Stimulated activated CD8-positive, alpha-beta memory T cell treated with anti-CD3 and anti-CD28 coated beads, Interleukin-4, amount 100 ng/mL, for 24 hours (primary cell): ENCODE measurements around the gene RHOBTB3.
A peak's percentile ranks its signal among the peaks of the same experiment; 100 is the strongest.

ENCODE experiments used
- DNase-seq: peaks from one replicate; pipeline ENCODE4 v3.0.0-alpha.2; 2020; ENCODE audit warnings: low read depth

The RHOBTB3 gene

GRCh38 chr5:95768731-95769130 lies 37.6 kb downstream of the RHOBTB3 start:
- DNase-seq = no peak

GRCh38 chr5:95770830-95771708 lies 39.9 kb downstream of the RHOBTB3 start:
- no peak for DNase-seq

GRCh38 chr5:95771892-95772291 lies 40.8 kb downstream of the RHOBTB3 start:
- DNase-seq = no peak

DNA sequence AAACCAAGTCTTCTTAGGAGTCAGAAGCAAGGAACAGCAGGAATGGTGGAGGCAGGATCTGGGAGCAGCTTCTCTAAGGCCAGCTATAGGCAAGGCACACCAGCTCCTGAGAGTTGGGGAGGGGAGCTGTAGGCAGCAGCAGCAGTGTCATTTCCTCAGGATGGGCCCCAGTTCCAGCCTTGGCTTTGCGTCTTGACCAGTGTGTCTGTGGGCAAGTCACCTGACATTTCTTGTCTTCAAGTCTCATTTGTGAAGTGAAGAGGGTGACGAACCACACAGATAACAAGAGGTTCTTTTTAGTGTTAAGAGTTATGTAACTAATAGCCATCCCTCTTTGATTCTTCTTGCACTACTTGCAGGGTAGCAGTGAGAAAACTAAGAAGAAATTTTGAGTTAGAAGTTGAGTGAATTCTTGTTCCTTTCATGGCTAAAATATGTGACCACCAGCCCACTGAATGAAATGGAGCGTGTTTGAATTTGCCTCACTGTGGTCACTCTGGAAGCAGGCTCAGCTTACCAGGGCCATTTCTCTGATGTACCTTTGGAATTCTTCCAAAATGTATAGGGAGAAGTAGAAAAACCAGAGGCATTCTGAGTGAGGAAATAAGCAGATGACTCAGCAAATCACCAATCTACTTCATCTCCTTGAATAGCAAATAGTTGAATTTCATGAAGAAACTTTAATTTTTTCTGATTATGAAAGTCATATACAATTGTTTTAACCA lies 42.4 kb downstream of the RHOBTB3 start:
- DNase-seq = no peak

DNA sequence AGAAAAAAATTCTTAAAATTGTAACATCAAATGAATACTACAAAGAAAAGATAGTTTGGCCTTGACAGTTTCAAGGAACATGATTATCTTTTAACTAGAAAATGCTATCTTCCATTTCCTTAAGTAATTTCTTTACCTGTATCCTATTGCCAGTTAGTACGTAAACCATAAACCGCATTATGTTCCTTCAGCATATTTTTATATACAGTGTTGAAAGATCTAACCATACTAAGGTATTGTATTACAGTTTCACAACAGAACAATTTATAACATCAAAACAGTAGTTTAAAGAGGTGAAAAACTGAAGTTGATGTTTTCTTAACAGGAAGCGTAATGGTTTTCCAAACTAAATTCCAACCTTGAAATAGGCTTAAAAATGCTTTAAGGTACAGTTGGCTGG lies 46.3 kb downstream of the RHOBTB3 start:
- no peak for DNase-seq

GRCh38 chr5:95778713-95779436 lies 47.7 kb downstream of the RHOBTB3 start:
- DNase-seq = no peak

- no peak for DNase-seq
These were observed 48.5 kb downstream of the RHOBTB3 start for GRCh38 chr5:95779611-95780010.

- DNase-seq = no peak
These were observed 49.5 kb downstream of the RHOBTB3 start for GRCh38 chr5:95780597-95780996.

DNA sequence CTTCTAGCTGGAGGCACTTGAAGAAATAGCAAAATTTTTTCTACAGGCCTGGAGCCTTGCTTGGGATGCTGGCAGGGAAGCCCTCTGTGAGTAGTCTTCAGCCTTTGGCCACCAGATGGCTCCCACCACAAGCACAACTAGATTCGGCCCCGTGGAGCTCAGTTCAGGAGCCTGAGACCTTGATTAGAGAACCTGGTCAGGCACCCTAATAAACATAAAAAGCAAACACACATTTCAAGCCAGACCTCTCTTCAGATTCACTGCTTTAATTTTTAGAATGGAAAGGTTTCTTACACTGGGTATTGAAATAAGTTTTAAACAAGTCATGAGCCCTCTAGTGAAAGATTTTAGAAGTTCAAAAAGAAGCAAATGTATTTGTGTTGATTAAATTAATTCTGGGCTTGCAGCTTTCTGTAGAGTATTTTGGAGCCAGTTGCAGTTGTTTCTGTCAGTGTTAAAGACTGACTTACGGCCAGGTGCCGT lies 50.0 kb downstream of the RHOBTB3 start:
- DNase-seq = peak; percentile 36

- no peak for DNase-seq
These were observed 51.0 kb downstream of the RHOBTB3 start for GRCh38 chr5:95782181-95782580.

GRCh38 chr5:95783661-95784060 lies 52.5 kb downstream of the RHOBTB3 start:
- DNase-seq = no peak

DNA sequence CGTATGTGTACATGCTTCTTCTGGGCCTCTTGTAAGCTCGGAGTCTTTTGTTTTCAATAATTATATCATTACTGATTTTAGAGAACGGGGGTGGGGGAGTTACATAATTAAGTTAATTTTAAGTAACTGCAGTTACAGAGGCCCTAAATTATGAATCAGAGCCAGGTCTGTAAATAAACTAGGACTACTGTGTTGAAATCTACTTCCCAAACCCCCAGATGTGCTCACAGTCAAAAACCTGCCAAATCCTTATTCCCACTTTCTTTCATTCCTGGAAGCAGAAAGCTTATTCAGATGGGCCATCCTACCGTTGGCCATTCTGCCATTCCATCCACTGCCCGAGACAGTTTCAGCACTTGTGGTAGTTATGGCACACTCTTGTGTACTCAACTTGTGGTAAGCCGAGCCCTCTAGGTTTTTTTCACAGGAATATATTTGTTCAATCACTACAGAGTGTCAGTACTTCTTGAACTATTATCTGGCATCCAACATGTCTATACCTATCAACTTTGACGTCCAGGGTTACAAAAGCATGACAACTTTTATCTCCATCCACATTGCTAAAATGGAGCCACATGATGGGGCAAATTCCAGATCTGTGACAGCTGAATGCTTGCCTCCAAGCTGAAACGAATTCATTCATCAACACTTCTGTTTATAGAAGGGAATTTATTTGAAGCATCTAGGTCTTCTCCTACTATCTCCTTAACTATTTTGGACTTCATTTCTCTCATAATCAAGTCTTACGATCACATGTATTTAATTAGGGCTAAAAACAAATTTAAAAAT lies 53.6 kb downstream of the RHOBTB3 start:
- no peak for DNase-seq

DNA sequence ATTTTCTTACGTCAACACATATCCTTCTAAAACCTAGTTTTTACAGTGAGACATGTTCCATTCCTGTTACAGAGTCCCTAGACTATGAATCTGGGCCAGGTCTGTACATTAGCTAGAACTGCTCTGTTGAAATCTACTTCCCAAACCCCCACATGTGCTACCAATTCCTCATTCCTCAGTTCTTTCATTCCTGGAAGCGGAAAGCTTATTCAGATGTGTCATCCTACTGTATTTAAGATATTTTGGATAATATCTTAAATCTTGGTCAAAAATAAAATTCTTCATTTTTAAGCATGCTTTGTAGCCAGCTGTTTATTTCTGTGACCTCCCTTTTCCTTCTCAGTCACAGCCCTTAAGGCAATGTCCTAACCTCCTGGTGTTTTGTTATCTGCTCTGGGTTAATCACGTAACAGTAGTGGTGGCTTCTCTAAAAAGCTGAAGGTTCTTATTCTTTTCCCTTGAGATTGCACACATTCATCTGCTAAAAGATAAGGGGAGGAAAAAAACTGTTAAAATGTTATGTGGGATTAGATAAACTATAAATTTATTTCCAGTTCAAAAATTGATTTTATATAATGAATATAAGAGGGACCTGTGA lies 55.8 kb downstream of the RHOBTB3 start:
- no peak for DNase-seq

DNA sequence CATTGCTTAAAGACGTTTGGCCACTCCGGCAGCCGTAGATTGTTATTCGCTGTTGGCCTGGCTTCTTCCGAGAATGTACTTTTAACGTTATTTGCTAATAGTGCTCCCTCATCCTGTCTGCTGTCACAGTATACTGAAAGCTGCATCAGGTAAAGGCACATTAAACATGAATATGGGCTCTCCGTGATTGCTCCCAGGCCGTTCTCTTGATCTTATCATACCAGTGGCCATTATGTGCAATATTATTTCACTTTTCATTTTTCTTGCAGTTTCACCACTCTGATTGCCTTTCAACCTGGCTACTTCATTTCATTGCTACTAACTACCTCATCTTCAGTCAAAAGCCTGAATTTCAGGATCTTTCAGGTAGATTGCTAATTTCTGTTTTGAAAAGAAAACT lies 57.4 kb downstream of the RHOBTB3 start:
- no peak for DNase-seq

DNA sequence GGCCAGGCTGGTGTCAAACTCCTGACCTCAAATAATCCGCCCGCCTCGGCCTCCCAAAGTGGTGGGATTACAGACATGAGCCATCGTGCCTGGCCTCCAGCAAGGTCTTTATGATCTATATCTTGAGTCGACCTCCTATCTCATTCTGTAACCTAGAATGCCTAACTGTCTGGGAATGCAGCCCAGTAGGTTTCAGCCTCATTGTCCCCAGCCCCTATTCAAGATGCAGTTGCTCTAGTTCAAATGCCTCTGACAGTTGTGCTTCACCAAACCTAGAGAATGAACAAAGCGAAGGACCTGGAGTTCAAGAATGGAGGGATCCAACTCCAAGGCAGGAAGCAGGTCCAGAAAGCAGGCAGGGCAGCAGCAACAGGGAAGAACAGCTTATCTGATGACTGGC lies 60.6 kb downstream of the RHOBTB3 start:
- no peak for DNase-seq

DNA sequence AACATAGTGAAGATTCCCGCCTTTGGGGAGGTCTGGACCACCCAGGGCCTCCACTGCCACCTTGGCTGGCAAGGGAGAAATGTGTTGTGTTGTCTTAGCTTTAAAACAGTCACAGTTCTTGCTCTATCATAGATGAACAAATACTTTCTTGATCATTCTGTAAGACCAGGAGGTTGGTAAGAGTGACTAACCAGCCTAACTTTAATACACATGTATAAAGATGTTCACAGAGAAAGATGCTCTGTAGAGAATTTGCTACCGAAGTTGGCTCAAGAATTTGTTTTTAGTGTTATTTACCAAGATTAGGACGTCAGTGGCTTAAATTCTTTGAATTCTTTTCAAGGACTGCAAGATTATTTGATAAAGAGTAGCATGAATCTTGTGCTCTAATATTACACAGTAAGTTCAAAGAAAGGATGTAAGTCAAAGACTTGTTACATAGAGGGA lies 63.0 kb downstream of the RHOBTB3 start:
- no peak for DNase-seq

DNA sequence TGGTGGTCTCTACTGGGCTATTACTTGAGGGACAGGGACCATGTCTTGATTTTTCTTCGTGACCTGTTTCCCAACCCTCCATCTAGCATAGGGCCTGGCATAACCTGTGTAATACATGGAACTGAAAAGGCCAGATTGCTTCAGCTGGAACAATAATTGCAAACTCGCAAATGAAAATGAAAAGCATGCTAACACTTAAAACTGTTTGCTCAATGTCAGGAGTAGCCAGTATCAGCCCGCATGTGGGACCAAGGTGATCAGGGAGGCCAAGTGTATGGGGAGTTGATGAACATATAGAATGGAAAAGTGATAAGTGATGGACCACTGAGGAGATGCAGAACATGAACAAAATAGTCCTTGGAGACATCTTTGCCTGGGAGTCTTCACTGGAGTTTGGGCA lies 66.2 kb downstream of the RHOBTB3 start:
- no peak for DNase-seq

DNA sequence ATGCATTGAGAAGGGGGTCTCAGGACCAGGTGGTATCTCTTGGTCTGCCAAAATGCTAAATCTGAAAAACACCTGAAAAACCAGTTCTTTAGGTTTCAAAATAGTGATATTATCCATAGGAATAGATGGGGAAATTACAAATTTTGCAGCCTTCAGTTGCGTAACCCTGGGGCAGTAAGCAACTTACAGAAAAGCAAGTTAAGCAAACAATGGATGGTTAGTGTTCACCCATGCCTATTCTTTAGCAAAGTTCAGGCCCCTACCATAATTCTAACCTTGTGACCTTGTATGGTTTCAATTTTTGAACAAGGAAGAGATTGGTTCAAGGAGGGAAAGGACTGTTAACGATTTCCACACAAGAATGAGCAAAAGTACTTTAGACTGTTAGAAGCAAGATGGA lies 66.9 kb downstream of the RHOBTB3 start:
- no peak for DNase-seq

GRCh38 chr5:95798545-95798944 lies 67.4 kb downstream of the RHOBTB3 start:
- DNase-seq = no peak

DNA sequence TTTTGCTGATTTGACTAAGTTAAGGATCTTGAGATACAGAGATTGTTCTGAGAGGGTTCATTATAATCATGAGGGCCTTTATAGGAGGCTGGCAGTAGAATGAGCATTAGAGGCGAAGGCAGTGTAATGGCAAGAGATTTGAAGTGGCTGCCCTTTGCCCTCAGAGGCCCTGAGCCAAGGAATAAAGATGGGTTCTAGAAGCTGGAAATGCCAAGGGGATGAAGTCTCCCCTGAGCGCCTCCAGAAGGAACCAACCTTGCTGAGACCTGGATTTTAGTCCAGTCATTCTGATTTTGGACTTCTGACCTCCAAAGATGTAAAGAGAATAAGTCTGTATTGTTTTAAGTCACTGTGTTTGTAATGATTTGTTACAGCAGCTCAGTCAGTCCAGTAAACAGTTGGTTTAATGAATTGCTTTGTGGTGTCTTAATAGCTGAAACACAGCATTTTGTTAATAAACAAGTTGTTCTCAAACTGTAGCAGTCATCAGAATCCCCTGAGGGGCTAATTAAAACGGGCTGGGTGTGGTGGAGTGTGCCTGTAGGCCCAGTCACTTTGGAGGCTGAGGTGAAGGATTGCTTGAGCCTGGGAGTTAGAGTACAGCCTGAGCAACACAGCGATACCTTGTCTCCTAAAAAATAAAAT lies 68.2 kb downstream of the RHOBTB3 start:
- DNase-seq = no peak

GRCh38 chr5:95800553-95800952 lies 69.4 kb downstream of the RHOBTB3 start:
- no peak for DNase-seq
